ENCODE measurements around the gene DEFB115.

DNA sequence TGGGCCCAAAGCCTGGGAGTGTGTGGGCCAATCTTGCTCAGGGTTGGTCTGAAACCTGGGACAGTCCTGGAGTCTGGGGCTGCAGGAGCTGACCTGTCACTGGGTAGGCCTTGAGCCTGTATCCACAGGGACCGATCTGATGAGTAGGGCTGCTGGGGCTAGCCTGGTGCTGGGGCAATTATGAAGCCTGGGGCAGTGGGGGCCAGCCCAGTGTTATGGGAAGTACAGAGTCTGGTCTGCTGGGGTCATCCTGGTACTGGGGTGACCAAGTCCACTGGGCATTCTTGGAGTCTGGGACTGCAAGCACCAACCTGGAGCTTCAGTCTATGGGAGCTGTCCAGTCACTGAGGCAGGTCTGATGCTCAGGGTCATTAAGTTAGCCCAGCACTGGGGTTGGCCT is 20.7 kb downstream of the DEFB115 start:
- TF ChIP-seq, protein P1, sequence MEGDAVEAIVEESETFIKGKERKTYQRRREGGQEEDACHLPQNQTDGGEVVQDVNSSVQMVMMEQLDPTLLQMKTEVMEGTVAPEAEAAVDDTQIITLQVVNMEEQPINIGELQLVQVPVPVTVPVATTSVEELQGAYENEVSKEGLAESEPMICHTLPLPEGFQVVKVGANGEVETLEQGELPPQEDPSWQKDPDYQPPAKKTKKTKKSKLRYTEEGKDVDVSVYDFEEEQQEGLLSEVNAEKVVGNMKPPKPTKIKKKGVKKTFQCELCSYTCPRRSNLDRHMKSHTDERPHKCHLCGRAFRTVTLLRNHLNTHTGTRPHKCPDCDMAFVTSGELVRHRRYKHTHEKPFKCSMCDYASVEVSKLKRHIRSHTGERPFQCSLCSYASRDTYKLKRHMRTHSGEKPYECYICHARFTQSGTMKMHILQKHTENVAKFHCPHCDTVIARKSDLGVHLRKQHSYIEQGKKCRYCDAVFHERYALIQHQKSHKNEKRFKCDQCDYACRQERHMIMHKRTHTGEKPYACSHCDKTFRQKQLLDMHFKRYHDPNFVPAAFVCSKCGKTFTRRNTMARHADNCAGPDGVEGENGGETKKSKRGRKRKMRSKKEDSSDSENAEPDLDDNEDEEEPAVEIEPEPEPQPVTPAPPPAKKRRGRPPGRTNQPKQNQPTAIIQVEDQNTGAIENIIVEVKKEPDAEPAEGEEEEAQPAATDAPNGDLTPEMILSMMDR (conservative IDR thresholded peaks at IDR 0.05; ENCODE audit: low read length), result no peak
- no peak for TF ChIP-seq EZH2phosphoT487 (IDR thresholded peaks at IDR 0.05; ENCODE audit: borderline replicate concordance, low read depth, low read length)

Data from OCI-LY7 (cell line).